IMR-90 (cell line): ENCODE results near the gene NUDT7. TPM values are rescaled to one million over a fixed set of nuclear protein-coding genes. Genes with fewer than 3 reads are reported as not detected.

Source experiments
- ATAC-seq: fragments of 200-7000 bp; cut with Tn5 transposase; 2 replicates; pipeline ENCODE4 v1.9.1; 2020; ENCODE audit warnings: low read depth, mild to moderate bottlenecking, moderate library complexity
- BruUV-seq: library from RNA; stranded (reverse); fragments of 400-500 nt; replicated peaks from 2 replicates; lab custom pipeline; 2021; lab: Mats Ljungman, UMichigan
- CTCF ChIA-PET: fragments of 300-600 bp; formaldehyde crosslinking; extraction: SDS; loops from one replicate; lab custom pipeline; 2021; ENCODE audit warnings: antibody characterized with exemption; lab: Yijun Ruan, JAX
- POLR2A ChIA-PET: fragments of 300-600 bp; sonication (Branson Sonifier 250); formaldehyde crosslinking; loops from one replicate; lab custom pipeline; 2022; ENCODE audit warnings: antibody characterized with exemption; ENCODE audit not compliant: unreplicated experiment; lab: Charles Lee
- DNase-seq: peaks from one replicate; pipeline ENCODE4 v3.0.0; 2013
- H2AFZ ChIP-seq: replicated peaks from 2 replicates; pipeline ENCODE3; 2013; ENCODE audit warnings: low read length, mild to moderate bottlenecking; ENCODE audit not compliant: poor library complexity
- H2AK5ac ChIP-seq: 2 replicates; pipeline ENCODE4 v1.6.1; 2013; ENCODE audit warnings: low read depth, low read length, inconsistent platforms
- H2AK9ac ChIP-seq: replicated peaks from 2 replicates; pipeline ENCODE3; 2013; ENCODE audit warnings: mild to moderate bottlenecking, low read depth, low read length, moderate library complexity; ENCODE audit not compliant: poor library complexity
- H2BK120ac ChIP-seq: 2 replicates; pipeline ENCODE4 v1.6.1; 2013; ENCODE audit warnings: low read depth, low read length, inconsistent platforms
- H2BK15ac ChIP-seq: 3 replicates; pipeline ENCODE4 v1.6.1; 2013; ENCODE audit warnings: low read depth, low read length, inconsistent platforms
- H2BK20ac ChIP-seq: 2 replicates; pipeline ENCODE4 v1.6.1; 2013; ENCODE audit warnings: low read depth, mild to moderate bottlenecking, inconsistent platforms, low read length, moderate library complexity
- H2BK5ac ChIP-seq: 2 replicates; pipeline ENCODE4 v1.6.1; 2013; ENCODE audit warnings: mild to moderate bottlenecking, low read depth, low read length, inconsistent platforms; ENCODE audit not compliant: poor library complexity, severe bottlenecking
- H3K14ac ChIP-seq: replicated peaks from 2 replicates; pipeline ENCODE4 v1.6.1; 2013; ENCODE audit warnings: low read depth, low read length, inconsistent platforms
- H3K18ac ChIP-seq: 2 replicates; pipeline ENCODE4 v1.6.1; 2013; ENCODE audit warnings: low read depth, low read length, control low read depth
- H3K23ac ChIP-seq: 2 replicates; pipeline ENCODE4 v1.6.1; 2013; ENCODE audit warnings: low read depth, low read length, inconsistent platforms
- H3K27ac ChIP-seq: 2 replicates; pipeline ENCODE4 v1.5.1; 2013; ENCODE audit warnings: mild to moderate bottlenecking, control low read depth, low read length; ENCODE audit not compliant: insufficient read depth
- H3K27me3 ChIP-seq: 2 replicates; pipeline ENCODE4 v1.6.1; 2013; ENCODE audit warnings: low read length; ENCODE audit not compliant: control insufficient read depth, insufficient read depth
- H3K36me3 ChIP-seq: 2 replicates; pipeline ENCODE4 v1.6.1; 2013; ENCODE audit warnings: low read length, mixed read lengths; ENCODE audit not compliant: control insufficient read depth, insufficient read depth
- H3K4ac ChIP-seq: 2 replicates; pipeline ENCODE4 v1.6.1; 2013; ENCODE audit warnings: low read depth, low read length, inconsistent platforms
- H3K4me1 ChIP-seq: 2 replicates; pipeline ENCODE4 v1.6.1; 2013; ENCODE audit warnings: low read length, mixed read lengths; ENCODE audit not compliant: control insufficient read depth, insufficient read depth
- H3K4me2 ChIP-seq: 2 replicates; pipeline ENCODE4 v1.6.1; 2013; ENCODE audit warnings: low read depth, mild to moderate bottlenecking, control low read depth, low read length, moderate library complexity
- H3K4me3 ChIP-seq: 2 replicates; pipeline ENCODE4 v1.5.1; 2013; ENCODE audit warnings: low read depth, mild to moderate bottlenecking, control low read depth, low read length, moderate library complexity; ENCODE audit not compliant: insufficient read depth
- H3K56ac ChIP-seq: 2 replicates; pipeline ENCODE4 v1.6.1; 2013; ENCODE audit warnings: low read length, inconsistent platforms; ENCODE audit not compliant: insufficient read depth; ENCODE audit errors: extremely low read depth
- H3K79me1 ChIP-seq, 2 experiments: 2 replicates each; pipeline ENCODE4 v1.6.1; 2013; ENCODE audit warnings: low read length in 2 of 2, inconsistent platforms in 1 of 2, low read depth in 1 of 2
- H3K9ac ChIP-seq: 2 replicates; pipeline ENCODE4 v1.6.1; 2013; ENCODE audit warnings: low read depth, low read length, control low read depth
- H3K9me1 ChIP-seq: 2 replicates; pipeline ENCODE4 v1.6.1; 2013; ENCODE audit warnings: low read length, inconsistent platforms; ENCODE audit not compliant: insufficient read depth
- H3K9me3 ChIP-seq: 2 replicates; pipeline ENCODE4 v1.6.1; 2013; ENCODE audit warnings: low read length; ENCODE audit not compliant: control insufficient read depth, insufficient read depth
- H4K20me1 ChIP-seq: 2 replicates; pipeline ENCODE4 v1.6.1; 2013; ENCODE audit warnings: low read length, inconsistent platforms; ENCODE audit not compliant: insufficient read depth
- H4K5ac ChIP-seq: 2 replicates; pipeline ENCODE4 v1.6.1; 2013; ENCODE audit warnings: mild to moderate bottlenecking, low read depth, low read length, control low read depth
- H4K8ac ChIP-seq, 2 experiments: 2 replicates each; pipeline ENCODE4 v1.6.1; 2013; ENCODE audit warnings: low read depth in 2 of 2, low read length in 2 of 2, control low read depth in 1 of 2, inconsistent platforms in 1 of 2
- H4K91ac ChIP-seq: 2 replicates; pipeline ENCODE4 v1.6.1; 2013; ENCODE audit warnings: low read depth, low read length, inconsistent platforms; ENCODE audit not compliant: insufficient read depth
- BHLHE40 ChIP-seq: fragments of 150-350 bp; IDR thresholded peaks from 2 replicates; pipeline ENCODE4 v1.6.1; 2016; ENCODE audit warnings: mild to moderate bottlenecking, low read depth, low read length
- CEBPB ChIP-seq: IDR thresholded peaks from 2 replicates; pipeline ENCODE4 v1.6.1; 2012; ENCODE audit warnings: low read depth, low read length, improper control_type of control experiment
- FOS ChIP-seq: fragments of 150-350 bp; IDR thresholded peaks from 2 replicates; pipeline ENCODE4 v1.6.1; 2016; ENCODE audit warnings: low read depth, low read length
- WGBS, 2 experiments: methylation state at CpG; one replicate each; pipeline versions ENCODE4 v1.1.5 to v1.1.7; 2013; ENCODE audit warnings: missing lambda C conversion rate in 2 of 2; ENCODE audit not compliant: insufficient read length in 1 of 2; ENCODE audit errors: extremely low coverage in 2 of 2; 5-methylcytosine and 5-hydroxymethylcytosine counted together
- dilution Hi-C: fragments of 300-500 bp; cut with HindIII; formaldehyde crosslinking; loops from one replicate; pipeline ENCODE4 v1.14.3; 2018; ENCODE audit warnings: low sequenced_read_pairs; ENCODE audit not compliant: unreplicated experiment
- in situ Hi-C: fragments of 300-500 bp; cut with MboI; formaldehyde crosslinking; loops from 3 replicates; pipeline ENCODE4 v1.14.3; 2019; ENCODE audit warnings: low sequenced_read_pairs, inconsistent platforms, mixed read lengths
- intact Hi-C: fragments of 100-400 bp; cut with micrococcal nuclease; formaldehyde crosslinking; loops from 2 replicates; pipeline ENCODE4 v1.10.0; 2022
- polyA plus RNA-seq, 3 experiments: library from polyadenylated mRNA; depleted of rRNA; stranded (reverse); fragments of >200 nt; gene quantifications; 2 replicates each; pipeline ENCODE4 v1.2.3, GENCODE V29; 2012; ENCODE audit warnings: low replicate concordance in 1 of 3
- total RNA-seq: library from RNA; depleted of rRNA; stranded (reverse); fragments of >200 nt; gene quantifications from 2 replicates; pipeline ENCODE4 v1.2.3, GENCODE V29; 2012

The NUDT7 gene
- total and polyA plus RNA-seq, 2 of the 4 experiments (the other 2 are of a cell fraction): 4.3 to 6.2 TPM

GRCh38 chr16:77761204-77761603 is 38.9 kb downstream of the NUDT7 start:
- H4K8ac ChIP-seq: no peak overlapping the region
- no peak overlapping the region for H2BK20ac ChIP-seq
- H2BK120ac ChIP-seq: no peak overlapping the region
- no peak for DNase-seq
- no peak overlapping the region for H3K56ac ChIP-seq
- ChIA-PET CTCF (interaction anchor here (0.6 to 1.5 kb wide), 2 partner anchors 17 to 26 kb away, joined by 3 read pairs; no protein-coding TSS in a partner anchor), POLR2A (no interaction called here)
- H3K4me3 ChIP-seq: no peak overlapping the region
- H3K27ac ChIP-seq: no peak overlapping the region
- ATAC-seq: no peak
- H3K27me3 ChIP-seq: no peaks in the 10 kb centered on the region
- H3K14ac ChIP-seq: no peak overlapping the region
- H2AK9ac ChIP-seq: no peak overlapping the region
- H3K23ac ChIP-seq: no peak overlapping the region
- H2AK5ac ChIP-seq: no peak overlapping the region
- H3K36me3 ChIP-seq: no peaks in the 10 kb centered on the region
- no peaks in the 10 kb centered on the region for H3K79me1 ChIP-seq
- no peak overlapping the region for H3K9ac ChIP-seq
- H4K20me1 ChIP-seq: no peaks in the 10 kb centered on the region
- intact Hi-C loops: no loop called here
- no peak overlapping the region for H3K4ac ChIP-seq
- in situ Hi-C loops: no loop called here
- no peak overlapping the region for H4K5ac ChIP-seq
- no TSS peak for BruUV-seq
- H3K9me1 ChIP-seq: no peaks in the 10 kb centered on the region; the same call in 1 of the 2 replicates
- no peaks in the 10 kb centered on the region for H3K9me3 ChIP-seq
- H3K4me1 ChIP-seq: peaks cover 7% of the 10 kb centered on the region
- WGBS, 2 experiments: no CpG with 5 or more reads among the region's 1 CpG
- no peak overlapping the region for H3K4me2 ChIP-seq
- no peak overlapping the region for H2AFZ ChIP-seq
- H2BK15ac ChIP-seq: no peak overlapping the region
- dilution Hi-C loops: no loop called here
- no peak overlapping the region for H3K18ac ChIP-seq
- no peak for TF ChIP-seq FOS
- no peak for TF ChIP-seq BHLHE40
- TF ChIP-seq CEBPB: no peak
- H2BK5ac ChIP-seq: no peak overlapping the region
- no peak overlapping the region for H4K91ac ChIP-seq
